Hippocampal formation (tissue), 2 donors: ENCODE results near the gene PRAC1.
A peak's percentile ranks its signal among the peaks of the same experiment; 100 is the strongest.

ENCODE experiments used
- DNase-seq, 2 donors: peaks; one replicate each; lab custom pipeline; 2025; lab: John Stamatoyannopoulos, UW

Gene PRAC1

DNA sequence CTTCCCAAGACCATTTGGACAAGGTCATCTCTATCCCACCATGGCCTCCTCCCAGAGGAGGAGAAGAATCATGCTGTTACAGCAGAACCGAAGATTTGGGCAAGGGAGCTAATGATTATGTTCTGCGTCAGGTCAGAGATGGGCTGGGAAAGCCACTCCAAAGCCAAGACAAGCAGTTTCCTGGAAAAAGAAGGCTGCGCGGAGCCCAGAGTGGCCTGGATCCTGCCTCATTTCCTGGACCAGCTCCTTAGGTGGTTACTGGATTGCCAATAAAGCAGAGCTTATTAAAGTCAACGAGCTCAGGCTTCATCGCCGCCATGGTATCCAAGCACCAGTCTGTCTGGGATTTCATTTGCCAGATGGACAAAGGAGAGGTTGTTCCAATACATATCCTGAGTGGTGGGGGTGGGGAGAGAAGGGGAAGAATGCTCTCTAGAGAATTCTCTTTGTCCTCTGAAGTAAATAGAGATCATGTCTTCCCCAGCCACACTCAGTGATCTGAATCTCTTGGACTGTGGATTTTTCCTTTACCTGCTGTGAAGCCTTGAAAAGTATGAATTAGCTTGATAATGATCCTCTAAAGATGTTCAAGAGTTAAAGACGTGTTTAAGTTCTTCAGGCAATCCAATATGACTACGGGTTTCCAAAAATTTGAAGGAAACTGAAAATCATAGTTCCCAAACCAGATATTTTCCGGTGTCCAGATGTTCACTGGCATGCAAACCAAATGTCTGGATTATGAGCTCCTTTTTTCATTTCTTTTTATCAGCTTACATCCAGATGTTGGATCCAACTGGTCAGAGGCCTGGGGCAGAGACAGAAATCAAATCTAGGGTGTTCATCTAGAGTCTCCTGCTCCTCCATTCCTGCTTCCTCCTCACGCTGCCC lies 17.7 kb downstream of the PRAC1 start:
- no peak for DNase-seq

DNA sequence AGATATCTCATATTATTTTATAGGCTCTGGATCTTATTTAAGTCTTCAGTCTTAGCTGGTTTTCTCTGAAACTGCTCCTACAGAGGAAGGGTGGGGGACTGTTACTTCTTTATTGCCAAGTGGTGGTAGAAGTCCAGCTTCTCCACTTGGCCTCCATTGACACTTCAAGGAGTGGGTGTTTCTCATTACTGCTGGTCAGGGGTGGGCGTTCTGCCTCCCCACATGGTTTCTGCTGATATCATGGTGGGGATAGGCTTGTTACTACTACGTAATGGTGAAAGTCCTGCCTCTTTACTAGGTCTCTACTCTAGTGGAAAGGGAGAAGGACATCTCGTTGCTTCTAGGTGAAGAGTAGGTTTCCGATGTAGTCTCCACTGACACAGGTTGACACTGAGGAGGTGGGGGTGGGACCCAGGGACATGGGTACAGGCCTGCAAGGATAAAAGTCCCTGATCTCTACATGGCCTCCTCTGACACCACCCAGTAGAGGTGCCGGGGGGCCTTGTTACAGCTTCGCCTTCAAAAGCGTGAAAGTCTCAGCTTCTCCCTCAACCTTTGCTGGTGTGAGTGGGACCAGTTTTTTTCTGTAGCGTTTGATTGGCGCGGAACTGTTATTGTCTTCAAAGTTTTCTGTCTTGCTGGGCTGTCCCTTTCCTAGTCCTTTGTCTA lies 20.3 kb downstream of the PRAC1 start:
- no peak for DNase-seq

- DNase-seq = no peak
Measured at GRCh38 chr17:48693178-48693577, 29.1 kb downstream of the PRAC1 start.

DNA sequence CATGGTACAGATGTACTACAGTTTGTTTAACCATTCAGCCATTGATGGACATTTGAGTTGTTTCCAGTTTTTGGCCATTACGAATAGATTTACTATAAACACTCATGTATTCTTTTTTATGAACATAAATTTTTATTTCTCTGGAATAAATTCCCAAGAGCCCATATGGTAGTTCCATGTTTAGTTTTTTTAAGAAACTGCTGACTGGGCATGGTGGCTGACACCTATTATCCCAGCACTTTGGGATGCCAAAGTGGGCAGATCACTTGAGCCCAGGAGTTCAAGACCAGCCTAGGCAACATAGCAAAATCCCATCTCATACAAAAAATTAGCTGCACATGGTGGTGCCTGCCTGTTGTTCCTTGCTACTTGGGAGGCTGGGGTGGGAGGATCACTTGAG lies 30.3 kb downstream of the PRAC1 start:
- DNase-seq = no peak

- no peak for DNase-seq
Measured at GRCh38 chr17:48690655-48691054, 31.7 kb downstream of the PRAC1 start.

GRCh38 chr17:48681609-48682008 lies 40.7 kb downstream of the PRAC1 start:
- DNase-seq = no peak

GRCh38 chr17:48679385-48680096 lies 42.8 kb downstream of the PRAC1 start:
- no peak for DNase-seq

DNA sequence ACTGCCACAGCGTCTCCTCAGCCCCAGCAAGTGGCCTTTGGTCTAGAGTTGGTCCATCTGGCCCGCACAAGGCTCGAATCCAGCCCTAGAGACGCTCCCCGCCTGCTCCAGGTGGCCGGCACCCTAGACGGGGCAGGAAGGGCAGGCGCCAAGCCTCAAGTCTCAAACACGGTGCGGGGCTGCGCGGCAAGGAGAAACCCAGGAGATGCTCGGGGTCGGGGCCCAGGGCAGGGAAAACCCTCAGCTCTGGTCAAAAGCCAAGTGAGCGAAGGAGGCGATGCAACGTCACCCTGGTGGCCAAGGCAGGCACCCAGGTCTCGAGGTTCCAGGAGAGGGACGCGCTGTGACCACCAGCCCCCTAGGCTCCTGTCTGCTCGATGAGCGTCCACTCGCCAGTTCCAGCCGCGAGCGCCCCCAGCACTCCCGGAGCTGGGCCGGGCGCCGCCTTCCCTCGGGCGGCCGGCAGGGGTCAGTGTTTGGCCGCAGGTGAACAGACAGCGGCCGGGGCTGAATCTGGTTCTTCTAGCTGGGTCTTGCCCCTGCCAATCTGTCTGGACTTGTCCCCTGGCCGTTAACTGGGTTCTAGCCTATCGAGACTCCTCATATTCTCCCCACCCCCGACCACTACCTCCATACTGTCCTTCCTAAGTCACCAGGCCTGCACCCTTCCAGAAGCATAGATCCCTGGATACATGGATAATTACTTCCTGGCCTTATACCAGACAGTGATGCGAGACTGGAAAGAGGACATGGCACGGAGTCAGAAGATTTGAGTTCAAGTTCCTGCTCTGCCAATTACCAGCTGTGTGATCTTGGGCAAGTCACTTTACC lies 44.0 kb downstream of the PRAC1 start:
- peak; percentile 5 to 32 for DNase-seq

GRCh38 chr17:48676963-48677558 lies 45.3 kb downstream of the PRAC1 start:
- no peak for DNase-seq

GRCh38 chr17:48672340-48672739 lies 50.0 kb downstream of the PRAC1 start:
- no peak for DNase-seq
